Posterior cingulate gyrus (tissue), 11 donors: ENCODE results near the gene SLC23A2.
"Not testable (repeated sequence)": the region's sequence is repeated elsewhere in the genome, so short reads cannot be mapped to it uniquely, and the experiment has no call there.

Source experiments
- DNase-seq, 10 donors: peaks; one replicate each; pipeline versions ENCODE4 v3.0.0 to v3.0.0-alpha.2; 2020 to 2021; ENCODE audit warnings: mixed read lengths in 3 of 10
- intact Hi-C: fragments of 100-400 bp; cut with DNase I; formaldehyde crosslinking; loops from one replicate; pipeline ENCODE4 v1.15.1; 2023

Gene SLC23A2

GRCh38 chr20:4856022-4856755 is 145.1 kb downstream of the SLC23A2 start:
- intact Hi-C loops: no loop called here
- no peak for DNase-seq

- DNase-seq: peak in 1 of 10 donors; percentile 77
- intact Hi-C loops: no loop called here
These were observed 145.8 kb downstream of the SLC23A2 start for GRCh38 chr20:4855555-4855954.

GRCh38 chr20:4855097-4855496 is 146.2 kb downstream of the SLC23A2 start:
- intact Hi-C loops: no loop called here
- DNase-seq: peak in 1 of 10 donors; percentile 51

GRCh38 chr20:4854561-4854901 is 146.8 kb downstream of the SLC23A2 start:
- intact Hi-C loops: no loop called here

GRCh38 chr20:4853757-4854560 is 147.4 kb downstream of the SLC23A2 start:
- no peak for DNase-seq
- intact Hi-C loops: no loop called here

More at GRCh38 chr20:4854561-4854901, 146.8 kb downstream of the SLC23A2 start:
- no peak for DNase-seq

GRCh38 chr20:4853004-4853403 is 148.3 kb downstream of the SLC23A2 start:
- DNase-seq: peak in 2 of 10 donors; percentile 67 to 73
- intact Hi-C loops: no loop called here

- intact Hi-C loops: no loop called here
- DNase-seq: peak in 1 of 10 donors; percentile 48
These were observed 150.3 kb downstream of the SLC23A2 start for GRCh38 chr20:4850960-4851359.

- DNase-seq, intact Hi-C loops: not testable (repeated sequence)
These were observed 152.5 kb downstream of the SLC23A2 start for GRCh38 chr20:4848829-4849228.

- intact Hi-C loops: no loop called here
- DNase-seq: peak in 1 of 10 donors; percentile 64
These were observed 153.3 kb downstream of the SLC23A2 start for GRCh38 chr20:4848041-4848440.

GRCh38 chr20:4846821-4847220 is 154.5 kb downstream of the SLC23A2 start:
- DNase-seq: no peak
- intact Hi-C loops: no loop called here

GRCh38 chr20:4844751-4845465 is 156.4 kb downstream of the SLC23A2 start:
- DNase-seq: peak in 1 of 10 donors; percentile 64
- intact Hi-C loops: no loop called here

- no peak for DNase-seq
- intact Hi-C loops: no loop called here
These were observed 157.0 kb downstream of the SLC23A2 start for GRCh38 chr20:4844325-4844724.

GRCh38 chr20:4840801-4841200 is 160.5 kb downstream of the SLC23A2 start:
- intact Hi-C loops: no loop called here
- no peak for DNase-seq

GRCh38 chr20:4838526-4838925 is 162.8 kb downstream of the SLC23A2 start:
- intact Hi-C loops: no loop called here
- no peak for DNase-seq

GRCh38 chr20:4837760-4838159 is 163.6 kb downstream of the SLC23A2 start:
- DNase-seq: no peak
- intact Hi-C loops: no loop called here

GRCh38 chr20:4836935-4837334 is 164.4 kb downstream of the SLC23A2 start:
- intact Hi-C loops: no loop called here
- no peak for DNase-seq

- DNase-seq: peak in 1 of 10 donors; percentile 55
- intact Hi-C loops: no loop called here
These were observed 164.8 kb downstream of the SLC23A2 start for GRCh38 chr20:4836473-4836872.

- peak in 4 of 10 donors; percentile 22 to 90 (median 66) for DNase-seq
- intact Hi-C loops: no loop called here
These were observed 165.8 kb downstream of the SLC23A2 start for GRCh38 chr20:4835244-4836177.

- intact Hi-C loops: no loop called here
- DNase-seq: no peak
These were observed 168.1 kb downstream of the SLC23A2 start for GRCh38 chr20:4833074-4833728.

GRCh38 chr20:4832469-4832868 is 168.8 kb downstream of the SLC23A2 start:
- no peak for DNase-seq
- intact Hi-C loops: no loop called here
